Thymus (tissue), 11 donors: ENCODE results near the gene MAPK14. TPM values are rescaled to one million over a fixed set of nuclear protein-coding genes. Genes with fewer than 3 reads are reported as not detected.
"Not testable (repeated sequence)": the region's sequence is repeated elsewhere in the genome, so short reads cannot be mapped to it uniquely, and the experiment has no call there.

Experiments used
- DNase-seq, 9 donors: peaks; one replicate each; pipeline ENCODE4 v3.0.0-alpha.2; 2013; ENCODE audit warnings: low spot score in 9 of 9, low read depth in 6 of 9, missing footprints in 1 of 9
- H3K27ac ChIP-seq, 2 donors: one replicate each; pipeline ENCODE4 v1.5.1; 2013; ENCODE audit warnings: control low read depth in 1 of 2, low read depth in 1 of 2, low read length in 1 of 2, mild to moderate bottlenecking in 1 of 2, moderate library complexity in 1 of 2
- H3K27me3 ChIP-seq, 2 donors: one replicate each; pipeline ENCODE4 v1.5.1; 2013; ENCODE audit warnings: low read length in 1 of 2; ENCODE audit not compliant: control insufficient read depth in 2 of 2, insufficient read depth in 1 of 2
- H3K36me3 ChIP-seq, 2 donors: one replicate each; pipeline ENCODE4 v1.5.1; 2013; ENCODE audit warnings: low read length in 1 of 2, mild to moderate bottlenecking in 1 of 2, moderate library complexity in 1 of 2; ENCODE audit not compliant: control insufficient read depth in 2 of 2, insufficient read depth in 2 of 2
- H3K4me1 ChIP-seq, 2 donors: one replicate each; pipeline ENCODE4 v1.5.1; 2013; ENCODE audit warnings: low read length in 2 of 2; ENCODE audit not compliant: control insufficient read depth in 2 of 2, insufficient read depth in 2 of 2
- H3K4me3 ChIP-seq, 2 donors: one replicate each; pipeline ENCODE4 v1.5.1; 2013; ENCODE audit warnings: low read length in 2 of 2, control low read depth in 1 of 2, mild to moderate bottlenecking in 1 of 2
- H3K9me3 ChIP-seq, 2 donors: one replicate each; pipeline ENCODE4 v1.5.1; 2013; ENCODE audit warnings: low read length in 1 of 2, mild to moderate bottlenecking in 1 of 2; ENCODE audit not compliant: control insufficient read depth in 2 of 2, insufficient read depth in 1 of 2
- WGBS: extraction: QIAGEN DNeasy Blood & Tissue Kit; methylation state at CpG from one replicate; pipeline ENCODE4 v1.1.7; 2013; 5-methylcytosine and 5-hydroxymethylcytosine counted together
- polyA plus RNA-seq: library from polyadenylated mRNA; stranded (reverse); fragments of 200-250 nt; gene quantifications from one replicate; pipeline ENCODE4 v1.2.3, GENCODE V29; 2013
- total RNA-seq: library from RNA; stranded (reverse); fragments of 120-200 nt; gene quantifications from one replicate; pipeline ENCODE4 v1.2.4, GENCODE V29; 2013
- donor health status: healthy.

MAPK14 gene
- total and polyA plus RNA-seq, 2 donors, result 33.4 to 44.0 TPM

GRCh38 chr6:36079601-36080000 is 52.0 kb downstream of the MAPK14 start:
- Histone ChIP-seq H3K4me3 (no peak overlapping the region), H3K27me3 (no peaks in the 10 kb centered on the region), H3K4me1 (no peaks in the 10 kb centered on the region), H3K36me3 (peaks cover 28 to 86% of the 10 kb centered on the region in 2 donors), H3K9me3 (no peaks in the 10 kb centered on the region), H3K27ac (no peak overlapping the region)
- DNase-seq, result no peak
- WGBS, result 87% methylated on average over 2 of the region's 2 CpGs

GRCh38 chr6:36082318-36082717 is 54.7 kb downstream of the MAPK14 start:
- H3K27ac ChIP-seq, result no peak overlapping the region
- DNase-seq, result no peak
- H3K4me3 ChIP-seq, result no peak overlapping the region
- no peaks in the 10 kb centered on the region for H3K27me3 ChIP-seq
- H3K4me1 ChIP-seq, result no peaks in the 10 kb centered on the region
- no peaks in the 10 kb centered on the region for H3K9me3 ChIP-seq
- 98% methylated on average over 1 of the region's 1 CpG for WGBS
- peaks cover 28 to 67% of the 10 kb centered on the region in 2 donors for H3K36me3 ChIP-seq

- Histone ChIP-seq H3K27me3 (no peaks in the 10 kb centered on the region), H3K27ac (no peak overlapping the region), H3K4me1 (no peaks in the 10 kb centered on the region), H3K9me3 (no peaks in the 10 kb centered on the region), H3K4me3 (no peak overlapping the region), H3K36me3 (peaks cover 28 to 59% of the 10 kb centered on the region in 2 donors)
- 87% methylated on average over 3 of the region's 3 CpGs for WGBS
- DNase-seq, result no peak
These were observed 55.8 kb downstream of the MAPK14 start for GRCh38 chr6:36083446-36083845.

- 97% methylated on average over 5 of the region's 5 CpGs for WGBS
- peaks cover 20 to 39% of the 10 kb centered on the region in 2 donors for H3K36me3 ChIP-seq
These were observed 60.6 kb downstream of the MAPK14 start for GRCh38 chr6:36088204-36088603.

GRCh38 chr6:36089048-36089447 is 61.4 kb downstream of the MAPK14 start:
- Histone ChIP-seq H3K27me3 (no peaks in the 10 kb centered on the region), H3K36me3 (peaks cover 12 to 30% of the 10 kb centered on the region in 2 donors), H3K4me3 (no peak overlapping the region), H3K27ac (no peak overlapping the region), H3K4me1 (no peaks in the 10 kb centered on the region), H3K9me3 (no peaks in the 10 kb centered on the region)
- DNase-seq, result no peak
- 99% methylated on average over 5 of the region's 5 CpGs for WGBS

More at GRCh38 chr6:36088204-36088603, 60.6 kb downstream of the MAPK14 start:
- H3K4me1 ChIP-seq, DNase-seq, H3K27me3 ChIP-seq, H3K4me3 ChIP-seq, H3K27ac ChIP-seq, H3K9me3 ChIP-seq: not testable (repeated sequence)

GRCh38 chr6:36094238-36094637 is 66.6 kb downstream of the MAPK14 start:
- no peaks in the 10 kb centered on the region for H3K9me3 ChIP-seq
- no peak overlapping the region for H3K4me3 ChIP-seq
- no peak for DNase-seq
- WGBS, result 96% methylated on average over 2 of the region's 2 CpGs
- peaks cover 6 to 25% of the 10 kb centered on the region in 2 donors for H3K4me1 ChIP-seq
- peaks cover 13 to 37% of the 10 kb centered on the region in 2 donors for H3K36me3 ChIP-seq
- no peak overlapping the region for H3K27ac ChIP-seq
- H3K27me3 ChIP-seq, result no peaks in the 10 kb centered on the region

- Histone ChIP-seq H3K4me3 (no peak overlapping the region), H3K9me3 (no peaks in the 10 kb centered on the region), H3K27ac (no peak overlapping the region), H3K4me1 (peaks cover 12 to 32% of the 10 kb centered on the region in 2 donors), H3K36me3 (peaks cover 13 to 37% of the 10 kb centered on the region in 2 donors), H3K27me3 (no peaks in the 10 kb centered on the region)
- peak in 7 of 9 donors; percentile 66 to 93 (median 87) for DNase-seq
- 14% methylated on average over 9 of the region's 9 CpGs for WGBS
These were observed 67.3 kb downstream of the MAPK14 start for GRCh38 chr6:36094753-36095496.

- H3K27me3 ChIP-seq, result no peaks in the 10 kb centered on the region
- DNase-seq, result peak in 1 of 9 donors; percentile 31
- no peak overlapping the region for H3K4me3 ChIP-seq
- peaks cover 13 to 35% of the 10 kb centered on the region in 2 donors for H3K36me3 ChIP-seq
- H3K27ac ChIP-seq, result no peak overlapping the region
- WGBS, result 97% methylated on average over 8 of the region's 8 CpGs
- peaks cover 15 to 40% of the 10 kb centered on the region in 2 donors for H3K4me1 ChIP-seq
- H3K9me3 ChIP-seq, result no peaks in the 10 kb centered on the region
These were observed 68.1 kb downstream of the MAPK14 start for GRCh38 chr6:36095497-36096391.
